Epithelial cell of esophagus (primary cell): Measurements from ENCODE around the gene COL15A1.

Source experiments
- DNase-seq: peaks from one replicate; pipeline ENCODE4 v3.0.0; 2010; ENCODE audit warnings: low read depth
- H3K4me3 ChIP-seq: 2 replicates; pipeline ENCODE4 v1.5.1; 2011; ENCODE audit warnings: mild to moderate bottlenecking, low read length, control low read depth
- TF ChIP-seq, protein P1 (sequence below): IDR thresholded peaks from 2 replicates; pipeline ENCODE4 v1.5.1; 2011; ENCODE audit warnings: low read depth, mild to moderate bottlenecking, low read length, control low read depth, inconsistent platforms; ENCODE audit not compliant: insufficient read depth; ENCODE audit errors: missing control alignments

The COL15A1 gene

DNA sequence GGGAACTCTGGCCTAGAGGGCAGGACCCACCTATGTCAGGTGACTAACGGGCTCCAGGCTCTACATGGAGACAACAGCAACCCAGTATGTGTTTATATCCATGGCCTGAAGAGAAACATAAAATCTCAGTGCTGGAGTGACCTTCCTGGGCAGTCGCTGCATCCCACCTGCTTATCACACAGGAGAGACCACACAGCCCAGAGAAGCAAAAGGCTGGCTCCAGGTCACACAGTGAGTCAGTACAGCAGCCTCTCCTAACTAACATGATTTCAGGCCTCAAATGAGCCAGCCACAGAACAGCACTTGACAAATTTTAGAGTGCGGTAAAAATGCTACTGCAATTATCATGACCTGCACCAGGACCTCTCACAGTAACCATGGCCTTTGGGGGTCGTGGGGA is 107.2 kb downstream of the COL15A1 start:
- DNase-seq, result no peak
- TF ChIP-seq, protein P1, sequence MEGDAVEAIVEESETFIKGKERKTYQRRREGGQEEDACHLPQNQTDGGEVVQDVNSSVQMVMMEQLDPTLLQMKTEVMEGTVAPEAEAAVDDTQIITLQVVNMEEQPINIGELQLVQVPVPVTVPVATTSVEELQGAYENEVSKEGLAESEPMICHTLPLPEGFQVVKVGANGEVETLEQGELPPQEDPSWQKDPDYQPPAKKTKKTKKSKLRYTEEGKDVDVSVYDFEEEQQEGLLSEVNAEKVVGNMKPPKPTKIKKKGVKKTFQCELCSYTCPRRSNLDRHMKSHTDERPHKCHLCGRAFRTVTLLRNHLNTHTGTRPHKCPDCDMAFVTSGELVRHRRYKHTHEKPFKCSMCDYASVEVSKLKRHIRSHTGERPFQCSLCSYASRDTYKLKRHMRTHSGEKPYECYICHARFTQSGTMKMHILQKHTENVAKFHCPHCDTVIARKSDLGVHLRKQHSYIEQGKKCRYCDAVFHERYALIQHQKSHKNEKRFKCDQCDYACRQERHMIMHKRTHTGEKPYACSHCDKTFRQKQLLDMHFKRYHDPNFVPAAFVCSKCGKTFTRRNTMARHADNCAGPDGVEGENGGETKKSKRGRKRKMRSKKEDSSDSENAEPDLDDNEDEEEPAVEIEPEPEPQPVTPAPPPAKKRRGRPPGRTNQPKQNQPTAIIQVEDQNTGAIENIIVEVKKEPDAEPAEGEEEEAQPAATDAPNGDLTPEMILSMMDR, result no peak
- H3K4me3 ChIP-seq, result no peak overlapping the region

DNA sequence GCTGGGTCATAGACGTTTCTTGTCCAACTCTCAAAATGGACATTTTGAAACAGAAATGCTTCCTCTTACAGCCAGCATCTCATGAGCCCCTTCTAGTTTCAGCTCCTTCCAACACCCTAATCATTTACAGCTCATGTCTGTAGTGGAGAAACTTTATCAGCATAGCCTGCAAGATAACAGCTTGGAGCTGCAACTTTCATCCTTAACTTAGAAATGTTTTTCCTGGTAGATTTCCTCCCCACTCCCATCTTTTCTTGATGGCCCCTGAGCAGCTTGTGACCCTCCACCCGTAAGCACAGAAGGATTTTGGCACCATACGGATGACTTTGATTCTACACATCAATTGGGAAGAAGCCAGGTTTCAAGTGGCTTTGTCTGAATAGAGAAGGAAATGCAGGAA is 107.7 kb downstream of the COL15A1 start:
- H3K4me3 ChIP-seq, result no peak overlapping the region
- TF ChIP-seq, protein P1, result no peak
- DNase-seq, result no peak

DNA sequence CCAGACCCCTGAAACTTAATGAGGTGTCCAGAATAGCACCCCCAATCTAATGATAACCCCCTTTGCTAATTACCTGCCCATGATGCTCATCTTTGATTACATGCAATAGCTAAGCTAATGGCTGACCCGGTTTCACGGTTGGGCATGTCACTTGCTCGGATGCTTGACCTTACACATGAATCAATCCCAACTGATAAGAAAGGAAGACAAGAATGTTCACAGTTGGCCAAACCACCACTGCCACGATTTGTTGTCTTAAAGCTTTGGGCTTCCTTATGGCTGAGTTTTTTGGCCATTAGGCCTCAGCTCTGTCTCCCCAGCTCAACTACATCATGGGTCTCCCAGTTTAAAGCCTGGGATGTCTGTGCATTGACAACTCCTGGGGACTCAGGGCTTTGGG is 108.1 kb downstream of the COL15A1 start:
- TF ChIP-seq, protein P1, result no peak
- DNase-seq, result no peak
- no peak overlapping the region for H3K4me3 ChIP-seq

DNA sequence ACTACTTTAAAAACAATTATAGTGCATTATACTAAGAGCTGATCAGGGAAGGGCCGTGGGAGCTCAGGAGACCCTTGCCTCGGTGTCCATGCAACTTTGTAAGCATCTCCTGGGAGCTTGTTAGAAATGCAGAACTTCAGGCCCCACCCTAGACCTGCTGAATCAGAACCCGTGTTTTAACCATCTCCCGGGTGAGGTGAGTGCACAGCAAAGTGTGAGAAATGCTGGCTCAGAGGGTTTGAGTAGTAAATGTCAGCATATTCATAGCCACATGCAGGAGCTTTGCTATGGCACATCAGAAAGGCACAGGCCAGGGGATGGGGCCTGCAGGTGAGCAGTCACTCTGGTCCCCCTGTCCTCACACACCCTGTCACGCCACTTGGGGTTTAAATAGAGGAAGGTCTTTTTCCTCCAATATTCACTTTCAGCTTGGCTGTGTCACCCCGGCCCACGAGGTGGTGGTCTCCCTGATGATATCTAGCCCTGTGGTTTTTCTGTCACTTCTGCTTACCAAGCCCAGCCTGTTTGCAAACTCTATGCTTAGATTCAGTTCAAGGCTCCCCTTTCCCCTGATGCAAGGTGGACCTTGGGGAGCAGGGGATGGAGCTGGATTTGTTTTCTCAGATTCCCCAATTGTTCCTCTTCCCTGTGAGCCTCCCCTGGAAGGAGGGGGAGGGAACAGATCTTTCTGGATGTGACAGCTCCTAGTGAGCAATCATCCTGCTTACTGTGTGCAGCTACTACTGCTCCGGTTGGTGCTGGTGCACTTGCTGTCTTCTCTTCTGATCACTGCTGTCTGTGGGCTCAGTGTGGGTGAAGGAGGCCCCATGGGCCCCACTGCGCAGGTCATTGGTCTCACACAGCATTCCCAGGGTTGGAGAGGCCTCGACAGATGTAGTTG is 109.4 kb downstream of the COL15A1 start:
- DNase-seq, result peak; percentile 26
- TF ChIP-seq, protein P1, result no peak
- no peak overlapping the region for H3K4me3 ChIP-seq

DNA sequence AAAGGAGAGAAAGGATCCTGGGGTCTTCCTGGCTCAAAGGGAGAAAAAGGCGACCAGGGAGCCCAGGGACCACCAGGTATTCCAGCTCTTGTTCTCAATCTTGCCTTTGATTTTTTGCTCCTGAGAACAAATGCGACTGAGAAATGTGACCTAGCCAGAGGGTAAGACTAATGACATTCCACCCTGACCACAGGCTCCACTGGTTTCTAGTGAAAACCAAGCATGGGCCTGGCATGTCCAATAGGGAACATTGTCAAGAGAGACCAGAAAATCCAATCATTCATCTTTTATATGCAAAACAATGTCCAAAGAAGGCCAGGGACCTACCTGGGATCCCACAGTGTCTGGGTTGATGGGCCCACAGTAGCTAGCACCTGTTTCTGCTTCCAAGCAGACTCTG is 110.9 kb downstream of the COL15A1 start:
- no peak for DNase-seq
- TF ChIP-seq, protein P1, result no peak
- H3K4me3 ChIP-seq, result no peak overlapping the region

DNA sequence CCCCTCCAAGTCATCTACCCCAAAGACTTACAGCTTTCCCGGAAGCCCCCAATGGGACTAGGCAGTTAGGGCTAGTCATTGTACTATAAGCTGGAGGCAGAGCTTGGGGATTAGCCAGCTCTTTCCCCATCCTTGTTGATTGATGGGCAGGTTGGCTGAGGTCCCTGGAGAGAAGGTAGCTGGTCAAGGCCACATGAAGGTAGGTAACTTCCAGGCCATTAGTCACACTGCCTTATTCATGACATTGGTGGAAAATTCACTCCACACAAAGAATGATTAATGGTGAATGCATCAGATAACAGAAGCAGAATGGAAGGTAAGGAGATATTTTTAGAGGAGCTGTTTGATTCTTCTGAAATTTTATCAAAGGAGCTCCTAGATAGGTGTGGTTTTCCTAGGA is 111.7 kb downstream of the COL15A1 start:
- TF ChIP-seq, protein P1, result no peak
- peak; percentile 91 for DNase-seq
- H3K4me3 ChIP-seq, result no peak overlapping the region

DNA sequence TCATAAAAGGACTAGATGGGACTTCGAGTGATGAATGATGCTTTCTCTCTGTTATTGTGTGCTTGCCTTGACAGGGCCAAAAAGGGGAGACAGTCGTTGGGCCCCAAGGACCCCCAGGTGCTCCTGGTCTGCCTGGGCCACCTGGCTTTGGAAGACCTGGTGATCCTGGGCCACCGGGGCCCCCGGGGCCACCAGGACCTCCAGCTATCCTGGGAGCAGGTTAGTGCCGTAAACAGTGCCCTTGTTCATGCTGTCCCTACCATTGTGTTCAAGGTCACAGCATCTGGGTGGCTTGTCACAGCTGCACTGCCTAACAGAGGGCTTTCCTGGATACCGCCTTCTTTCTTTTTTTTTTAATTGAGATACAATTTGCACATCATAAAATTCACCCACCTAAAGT is 112.5 kb downstream of the COL15A1 start:
- TF ChIP-seq, protein P1, result no peak
- no peak for DNase-seq
- H3K4me3 ChIP-seq, result no peak overlapping the region
